Liver (tissue), 3 donors: ENCODE results near the gene LAYN.

ENCODE experiments used
- ATF3 ChIP-seq: IDR thresholded peaks from 2 replicates; pipeline ENCODE4 v1.6.1; 2016; ENCODE audit warnings: antibody characterized with exemption
- CTCF ChIP-seq: fragments of 150-350 bp; IDR thresholded peaks from 2 replicates; pipeline ENCODE4 v1.5.1; 2017; ENCODE audit warnings: improper control_type of control experiment, low read depth, low read length; ENCODE audit not compliant: missing input control
- EGR1 ChIP-seq, 2 donors: IDR thresholded peaks; 2 replicates each; pipeline ENCODE4 v1.6.1; 2016 to 2018; ENCODE audit warnings: antibody characterized with exemption in 2 of 2, low read depth in 2 of 2
- FOXA1 ChIP-seq: IDR thresholded peaks from 2 replicates; pipeline ENCODE4 v1.6.1; 2016; ENCODE audit warnings: antibody characterized with exemption
- GABPA ChIP-seq, 2 donors: IDR thresholded peaks in 1 of 2; conservative IDR thresholded peaks in 1 of 2; 2 replicates each; pipeline ENCODE4 v1.6.1; 2016; ENCODE audit warnings: antibody characterized with exemption in 2 of 2, mild to moderate bottlenecking in 1 of 2, moderate library complexity in 1 of 2
- HNF4A ChIP-seq, 2 donors: conservative IDR thresholded peaks; 2 replicates each; pipeline ENCODE4 v1.6.1; 2016; ENCODE audit warnings: antibody characterized with exemption in 2 of 2, mild to moderate bottlenecking in 2 of 2
- HNF4G ChIP-seq: IDR thresholded peaks from 2 replicates; pipeline ENCODE4 v1.6.1; 2016; ENCODE audit warnings: antibody characterized with exemption
- MAX ChIP-seq: IDR thresholded peaks from 2 replicates; pipeline ENCODE4 v1.6.1; 2016; ENCODE audit warnings: antibody characterized with exemption
- RAD21 ChIP-seq, 2 donors: IDR thresholded peaks; 2 replicates each; pipeline ENCODE4 v1.6.1; 2016; ENCODE audit warnings: antibody characterized with exemption in 2 of 2, mild to moderate bottlenecking in 2 of 2
- RXRA ChIP-seq, 2 donors: IDR thresholded peaks; 2 replicates each; pipeline ENCODE4 v1.6.1; 2017 to 2018; ENCODE audit warnings: antibody characterized with exemption in 2 of 2, mild to moderate bottlenecking in 1 of 2
- SP1 ChIP-seq: IDR thresholded peaks from 2 replicates; pipeline ENCODE4 v1.6.1; 2018; ENCODE audit warnings: antibody characterized with exemption, mild to moderate bottlenecking
- TAF1 ChIP-seq: conservative IDR thresholded peaks from 2 replicates; pipeline ENCODE4 v1.6.1; 2016; ENCODE audit warnings: antibody characterized with exemption, mild to moderate bottlenecking
- YY1 ChIP-seq: IDR thresholded peaks from 2 replicates; pipeline ENCODE4 v1.6.1; 2016; ENCODE audit warnings: antibody characterized with exemption, mild to moderate bottlenecking
- ZBTB33 ChIP-seq: IDR thresholded peaks from 2 replicates; pipeline ENCODE4 v1.6.1; 2016; ENCODE audit warnings: antibody characterized with exemption
- donor health status: healthy.
- donor health status: healthy.

GRCh38 chr11:111515591-111515990 is 24.9 kb upstream of the LAYN start:
- no peak for TF ChIP-seq RAD21 (IDR thresholded peaks at IDR 0.05)
- no peak for TF ChIP-seq CTCF
- TF ChIP-seq HNF4A (conservative IDR thresholded peaks at IDR 0.05): no peak
- no peak for TF ChIP-seq EGR1 (IDR thresholded peaks at IDR 0.05; ENCODE audit: low read depth in 2 of 2)
- no peak for TF ChIP-seq GABPA (IDR thresholded peaks at IDR 0.05 in 1 of 2, conservative IDR thresholded peaks at IDR 0.05 in 1 of 2)
- TF ChIP-seq YY1: no peak
- TF ChIP-seq FOXA1: no peak
- no peak for TF ChIP-seq ZBTB33
- no peak for TF ChIP-seq MAX
- TF ChIP-seq HNF4G: no peak
- no peak for TF ChIP-seq RXRA (IDR thresholded peaks at IDR 0.05)
- no peak for TF ChIP-seq ATF3
- TF ChIP-seq SP1: no peak
- TF ChIP-seq TAF1: no peak
